ENCODE results near the gene ISOC2.
"Not testable (repeated sequence)": the region's sequence is repeated elsewhere in the genome, so short reads cannot be mapped to it uniquely, and the experiment has no call there.

Gene ISOC2

GRCh38 chr19:55455576-55456235 lies 5.7 kb downstream of the ISOC2 start:
- DNase-seq: no peak

GRCh38 chr19:55454787-55455243 lies 6.6 kb downstream of the ISOC2 start:
- DNase-seq: peak; percentile 20

- no peak for DNase-seq
These were observed 7.8 kb downstream of the ISOC2 start for GRCh38 chr19:55453511-55454260.

- peak; percentile 76 for DNase-seq
These were observed 8.6 kb downstream of the ISOC2 start for GRCh38 chr19:55452749-55453346.

- no peak for DNase-seq
These were observed 9.3 kb downstream of the ISOC2 start for GRCh38 chr19:55451965-55452748.

- no peak for DNase-seq
These were observed 10.1 kb downstream of the ISOC2 start for GRCh38 chr19:55451163-55451964.

GRCh38 chr19:55449469-55449868 lies 12.0 kb downstream of the ISOC2 start:
- DNase-seq: no peak

- DNase-seq: not testable (repeated sequence)
These were observed 13.3 kb downstream of the ISOC2 start for GRCh38 chr19:55448175-55448490.

- DNase-seq: peak; percentile 27
These were observed 13.8 kb downstream of the ISOC2 start for GRCh38 chr19:55447421-55448174.

GRCh38 chr19:55446060-55446459 lies 15.4 kb downstream of the ISOC2 start:
- no peak for DNase-seq

GRCh38 chr19:55444646-55445045 lies 16.8 kb downstream of the ISOC2 start:
- DNase-seq: no peak

- no peak for DNase-seq
These were observed 17.5 kb downstream of the ISOC2 start for GRCh38 chr19:55443824-55444480.

- DNase-seq: no peak
These were observed 18.2 kb downstream of the ISOC2 start, which contains the start of gene SHISA7 for GRCh38 chr19:55443045-55443823. SHISA7 (minus strand) TSS chr19:55443300; CDS start chr19:55442863, 437 bp downstream.

- no peak for DNase-seq
These were observed 19.0 kb downstream of the ISOC2 start for GRCh38 chr19:55442372-55442961.

- no peak for DNase-seq
These were observed 19.6 kb downstream of the ISOC2 start for GRCh38 chr19:55441692-55442321.

GRCh38 chr19:55441319-55441691 lies 20.1 kb downstream of the ISOC2 start:
- no peak for DNase-seq

GRCh38 chr19:55440411-55441105 lies 20.9 kb downstream of the ISOC2 start:
- no peak for DNase-seq

- no peak for DNase-seq
These were observed 22.4 kb downstream of the ISOC2 start for GRCh38 chr19:55439052-55439451.

GRCh38 chr19:55437410-55437809 lies 24.0 kb downstream of the ISOC2 start:
- DNase-seq: peak; percentile 56
